HepG2 (cell line): ENCODE data around the gene RIMBP2.

Source experiments
- CEBPB ChIP-seq: IDR thresholded peaks from 2 replicates; pipeline ENCODE4 v1.6.1; 2011; ENCODE audit warnings: low read depth, low read length, improper control_type of control experiment, borderline replicate concordance
- MAFF ChIP-seq: IDR thresholded peaks from 2 replicates; pipeline ENCODE4 v1.6.1; 2011; ENCODE audit warnings: low read depth, low read length, improper control_type of control experiment
- ZBTB1 ChIP-seq: sonication (generic); formaldehyde crosslinking; IDR thresholded peaks from 2 replicates; pipeline ENCODE4 v1.4.0; 2020; ENCODE audit warnings: missing genetic modification reagents, borderline replicate concordance
- ZSCAN31 ChIP-seq: sonication (generic); formaldehyde crosslinking; IDR thresholded peaks from 2 replicates; pipeline ENCODE4 v1.5.0; 2020; ENCODE audit warnings: low read depth, mild to moderate bottlenecking, missing genetic modification reagents

DNA sequence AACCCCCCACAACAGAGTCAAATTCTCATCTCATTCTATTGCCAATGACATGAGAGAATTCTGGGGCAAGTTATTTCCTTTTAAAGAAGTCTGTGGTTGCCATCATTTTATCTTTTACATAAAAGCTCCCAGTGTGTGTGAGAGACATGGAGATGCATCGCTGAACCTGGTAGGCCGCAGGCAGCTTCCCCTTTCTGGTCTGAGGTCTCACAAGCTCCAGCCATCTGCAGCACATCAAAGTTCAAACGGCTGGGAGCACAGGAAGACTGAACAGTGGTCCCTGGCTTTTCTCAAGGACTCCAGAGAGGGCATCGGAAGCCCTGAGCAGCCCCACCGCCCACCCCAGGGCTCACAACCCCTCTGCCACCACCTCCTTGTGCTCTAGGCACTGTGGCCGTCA lies 141.7 kb downstream of the RIMBP2 start:
- TF ChIP-seq CEBPB (no peak), MAFF (no peak), ZSCAN31 (CRISPR knock-in tag) (no peak), ZBTB1 (CRISPR knock-in tag) (no peak)
